WERI-Rb-1 (cell line): ENCODE data around the gene IMP3.

Experiments
- DNase-seq: peaks from one replicate; pipeline ENCODE4 v3.0.0-alpha.2; 2020
- H3K27ac ChIP-seq: fragments of 250-450 bp; sonication (Bioruptor Pico); 2 replicates; pipeline ENCODE4 v1.5.1; 2020; ENCODE audit warnings: mild to moderate bottlenecking, moderate library complexity
- H3K27me3 ChIP-seq: fragments of 250-450 bp; sonication (Bioruptor Pico); 2 replicates; pipeline ENCODE4 v1.5.1; 2021; ENCODE audit warnings: mild to moderate bottlenecking, low read depth, moderate library complexity; ENCODE audit not compliant: insufficient read depth, severe bottlenecking
- H3K36me3 ChIP-seq: fragments of 250-450 bp; sonication (Bioruptor Pico); 2 replicates; pipeline ENCODE4 v1.5.1; 2020; ENCODE audit warnings: mild to moderate bottlenecking, moderate library complexity
- H3K4me3 ChIP-seq: 2 replicates; pipeline ENCODE4 v1.5.1; 2011; ENCODE audit warnings: low read depth, mild to moderate bottlenecking, control low read depth, low read length
- H3K9me3 ChIP-seq: fragments of 250-450 bp; sonication (Bioruptor Pico); 2 replicates; pipeline ENCODE4 v1.5.1; 2021; ENCODE audit warnings: mild to moderate bottlenecking, moderate library complexity; ENCODE audit not compliant: severe bottlenecking
- CTCF ChIP-seq: IDR thresholded peaks from 2 replicates; pipeline ENCODE4 v1.5.1; 2011; ENCODE audit warnings: low read depth, mild to moderate bottlenecking, control low read depth, inconsistent platforms, low read length

The IMP3 gene

GRCh38 chr15:75677465-75678323, 37.7 kb upstream of the IMP3 start:
- H3K36me3 ChIP-seq, result peaks cover 68% of the 10 kb centered on the region
- H3K27me3 ChIP-seq, result no peaks in the 10 kb centered on the region
- H3K9me3 ChIP-seq, result no peaks in the 10 kb centered on the region
- DNase-seq, result no peak
- H3K27ac ChIP-seq, result no peak overlapping the region
- no peak overlapping the region for H3K4me3 ChIP-seq
- no peak for TF ChIP-seq CTCF

- no peaks in the 10 kb centered on the region for H3K27me3 ChIP-seq
- no peak overlapping the region for H3K27ac ChIP-seq
- no peak for DNase-seq
- peaks cover 62% of the 10 kb centered on the region for H3K36me3 ChIP-seq
- no peak overlapping the region for H3K4me3 ChIP-seq
- no peak for TF ChIP-seq CTCF
- no peaks in the 10 kb centered on the region for H3K9me3 ChIP-seq
These were observed 36.9 kb upstream of the IMP3 start for GRCh38 chr15:75676688-75677464.

- TF ChIP-seq CTCF, result no peak
- H3K27ac ChIP-seq, result no peak overlapping the region
- DNase-seq, result no peak
- peaks cover 53% of the 10 kb centered on the region for H3K36me3 ChIP-seq
- no peak overlapping the region for H3K4me3 ChIP-seq
- no peaks in the 10 kb centered on the region for H3K27me3 ChIP-seq
- no peaks in the 10 kb centered on the region for H3K9me3 ChIP-seq
These were observed 35.8 kb upstream of the IMP3 start for GRCh38 chr15:75675579-75676404.

- Histone ChIP-seq H3K27ac (peak overlapping the region; percentile 80), H3K27me3 (no peaks in the 10 kb centered on the region), H3K9me3 (no peaks in the 10 kb centered on the region), H3K4me3 (no peak overlapping the region), H3K36me3 (peaks cover 40% of the 10 kb centered on the region)
- no peak for TF ChIP-seq CTCF
- no peak for DNase-seq
These were observed 34.3 kb upstream of the IMP3 start for GRCh38 chr15:75674366-75674765.

GRCh38 chr15:75673426-75674235, 33.6 kb upstream of the IMP3 start:
- Histone ChIP-seq H3K27ac (peak overlapping the region; percentile 80), H3K4me3 (0 out of 2 replicates have a peak overlapping the region, but pooled peaks have one; percentile 2), H3K36me3 (peaks cover 32% of the 10 kb centered on the region), H3K27me3 (no peaks in the 10 kb centered on the region), H3K9me3 (no peaks in the 10 kb centered on the region)
- peak; percentile 73 for DNase-seq
- TF ChIP-seq CTCF, result no peak
